IMR-90 (cell line): Measurements from ENCODE around the gene THADA. TPM values are rescaled to one million over a fixed set of nuclear protein-coding genes. Genes with fewer than 3 reads are reported as not detected.

Experiments
- ATAC-seq: fragments of 200-7000 bp; cut with Tn5 transposase; 2 replicates; pipeline ENCODE4 v1.9.1; 2020; ENCODE audit warnings: low read depth, mild to moderate bottlenecking, moderate library complexity
- BruUV-seq: library from RNA; stranded (reverse); fragments of 400-500 nt; replicated peaks from 2 replicates; lab custom pipeline; 2021; lab: Mats Ljungman, UMichigan
- CTCF ChIA-PET: fragments of 300-600 bp; formaldehyde crosslinking; extraction: SDS; loops from one replicate; lab custom pipeline; 2021; ENCODE audit warnings: antibody characterized with exemption; lab: Yijun Ruan, JAX
- POLR2A ChIA-PET: fragments of 300-600 bp; sonication (Branson Sonifier 250); formaldehyde crosslinking; loops from one replicate; lab custom pipeline; 2022; ENCODE audit warnings: antibody characterized with exemption; ENCODE audit not compliant: unreplicated experiment; lab: Charles Lee
- DNase-seq: peaks from one replicate; pipeline ENCODE4 v3.0.0; 2013
- H2AFZ ChIP-seq: replicated peaks from 2 replicates; pipeline ENCODE3; 2013; ENCODE audit warnings: low read length, mild to moderate bottlenecking; ENCODE audit not compliant: poor library complexity
- H2AK5ac ChIP-seq: 2 replicates; pipeline ENCODE4 v1.6.1; 2013; ENCODE audit warnings: low read depth, low read length, inconsistent platforms
- H2AK9ac ChIP-seq: replicated peaks from 2 replicates; pipeline ENCODE3; 2013; ENCODE audit warnings: mild to moderate bottlenecking, low read depth, low read length, moderate library complexity; ENCODE audit not compliant: poor library complexity
- H2BK120ac ChIP-seq: 2 replicates; pipeline ENCODE4 v1.6.1; 2013; ENCODE audit warnings: low read depth, low read length, inconsistent platforms
- H2BK15ac ChIP-seq: 3 replicates; pipeline ENCODE4 v1.6.1; 2013; ENCODE audit warnings: low read depth, low read length, inconsistent platforms
- H2BK20ac ChIP-seq: 2 replicates; pipeline ENCODE4 v1.6.1; 2013; ENCODE audit warnings: low read depth, mild to moderate bottlenecking, inconsistent platforms, low read length, moderate library complexity
- H2BK5ac ChIP-seq: 2 replicates; pipeline ENCODE4 v1.6.1; 2013; ENCODE audit warnings: mild to moderate bottlenecking, low read depth, low read length, inconsistent platforms; ENCODE audit not compliant: poor library complexity, severe bottlenecking
- H3K14ac ChIP-seq: replicated peaks from 2 replicates; pipeline ENCODE4 v1.6.1; 2013; ENCODE audit warnings: low read depth, low read length, inconsistent platforms
- H3K18ac ChIP-seq: 2 replicates; pipeline ENCODE4 v1.6.1; 2013; ENCODE audit warnings: low read depth, low read length, control low read depth
- H3K23ac ChIP-seq: 2 replicates; pipeline ENCODE4 v1.6.1; 2013; ENCODE audit warnings: low read depth, low read length, inconsistent platforms
- H3K27ac ChIP-seq: 2 replicates; pipeline ENCODE4 v1.5.1; 2013; ENCODE audit warnings: mild to moderate bottlenecking, control low read depth, low read length; ENCODE audit not compliant: insufficient read depth
- H3K27me3 ChIP-seq: 2 replicates; pipeline ENCODE4 v1.6.1; 2013; ENCODE audit warnings: low read length; ENCODE audit not compliant: control insufficient read depth, insufficient read depth
- H3K36me3 ChIP-seq: 2 replicates; pipeline ENCODE4 v1.6.1; 2013; ENCODE audit warnings: low read length, mixed read lengths; ENCODE audit not compliant: control insufficient read depth, insufficient read depth
- H3K4ac ChIP-seq: 2 replicates; pipeline ENCODE4 v1.6.1; 2013; ENCODE audit warnings: low read depth, low read length, inconsistent platforms
- H3K4me1 ChIP-seq: 2 replicates; pipeline ENCODE4 v1.6.1; 2013; ENCODE audit warnings: low read length, mixed read lengths; ENCODE audit not compliant: control insufficient read depth, insufficient read depth
- H3K4me2 ChIP-seq: 2 replicates; pipeline ENCODE4 v1.6.1; 2013; ENCODE audit warnings: low read depth, mild to moderate bottlenecking, control low read depth, low read length, moderate library complexity
- H3K4me3 ChIP-seq: 2 replicates; pipeline ENCODE4 v1.5.1; 2013; ENCODE audit warnings: low read depth, mild to moderate bottlenecking, control low read depth, low read length, moderate library complexity; ENCODE audit not compliant: insufficient read depth
- H3K56ac ChIP-seq: 2 replicates; pipeline ENCODE4 v1.6.1; 2013; ENCODE audit warnings: low read length, inconsistent platforms; ENCODE audit not compliant: insufficient read depth; ENCODE audit errors: extremely low read depth
- H3K79me1 ChIP-seq, 2 experiments: 2 replicates each; pipeline ENCODE4 v1.6.1; 2013; ENCODE audit warnings: low read length in 2 of 2, inconsistent platforms in 1 of 2, low read depth in 1 of 2
- H3K9ac ChIP-seq: 2 replicates; pipeline ENCODE4 v1.6.1; 2013; ENCODE audit warnings: low read depth, low read length, control low read depth
- H3K9me1 ChIP-seq: 2 replicates; pipeline ENCODE4 v1.6.1; 2013; ENCODE audit warnings: low read length, inconsistent platforms; ENCODE audit not compliant: insufficient read depth
- H3K9me3 ChIP-seq: 2 replicates; pipeline ENCODE4 v1.6.1; 2013; ENCODE audit warnings: low read length; ENCODE audit not compliant: control insufficient read depth, insufficient read depth
- H4K20me1 ChIP-seq: 2 replicates; pipeline ENCODE4 v1.6.1; 2013; ENCODE audit warnings: low read length, inconsistent platforms; ENCODE audit not compliant: insufficient read depth
- H4K5ac ChIP-seq: 2 replicates; pipeline ENCODE4 v1.6.1; 2013; ENCODE audit warnings: mild to moderate bottlenecking, low read depth, low read length, control low read depth
- H4K8ac ChIP-seq, 2 experiments: 2 replicates each; pipeline ENCODE4 v1.6.1; 2013; ENCODE audit warnings: low read depth in 2 of 2, low read length in 2 of 2, control low read depth in 1 of 2, inconsistent platforms in 1 of 2
- H4K91ac ChIP-seq: 2 replicates; pipeline ENCODE4 v1.6.1; 2013; ENCODE audit warnings: low read depth, low read length, inconsistent platforms; ENCODE audit not compliant: insufficient read depth
- CHD1 ChIP-seq: IDR thresholded peaks from 2 replicates; pipeline ENCODE4 v1.6.1; 2012; ENCODE audit warnings: low read depth, low read length, improper control_type of control experiment
- ELK1 ChIP-seq: fragments of 150-350 bp; IDR thresholded peaks from 2 replicates; pipeline ENCODE4 v1.6.1; 2016; ENCODE audit warnings: low read depth, mild to moderate bottlenecking, low read length, moderate library complexity, borderline replicate concordance
- MAZ ChIP-seq: IDR thresholded peaks from 2 replicates; pipeline ENCODE4 v1.6.1; 2012; ENCODE audit warnings: low read depth, mild to moderate bottlenecking, low read length, improper control_type of control experiment, moderate library complexity, borderline replicate concordance
- MXI1 ChIP-seq: IDR thresholded peaks from 2 replicates; pipeline ENCODE4 v1.6.1; 2012; ENCODE audit warnings: low read depth, mild to moderate bottlenecking, low read length, moderate library complexity, borderline replicate concordance
- NFE2L2 ChIP-seq: fragments of 150-350 bp; IDR thresholded peaks from 2 replicates; pipeline ENCODE4 v1.6.1; 2016; ENCODE audit warnings: low read depth, mild to moderate bottlenecking, low read length
- RAD21 ChIP-seq: IDR thresholded peaks from 2 replicates; pipeline ENCODE4 v1.6.1; 2012; ENCODE audit warnings: low read length, improper control_type of control experiment
- RCOR1 ChIP-seq: IDR thresholded peaks from 2 replicates; pipeline ENCODE4 v1.6.1; 2012; ENCODE audit warnings: mild to moderate bottlenecking, low read length, improper control_type of control experiment; ENCODE audit not compliant: insufficient replicate concordance
- RFX5 ChIP-seq: IDR thresholded peaks from 2 replicates; pipeline ENCODE4 v1.8.0; 2012; ENCODE audit warnings: low read depth, mild to moderate bottlenecking, low read length, moderate library complexity
- SMC3 ChIP-seq: fragments of 150-350 bp; IDR thresholded peaks from 2 replicates; pipeline ENCODE4 v1.6.1; 2016; ENCODE audit warnings: low read depth, mild to moderate bottlenecking, antibody characterized with exemption, low read length, moderate library complexity
- USF2 ChIP-seq: fragments of 150-350 bp; IDR thresholded peaks from 2 replicates; pipeline ENCODE4 v1.6.1; 2017; ENCODE audit warnings: mild to moderate bottlenecking, antibody characterized with exemption, low read length, low read depth
- WGBS, 2 experiments: methylation state at CpG; one replicate each; pipeline versions ENCODE4 v1.1.5 to v1.1.7; 2013; ENCODE audit warnings: missing lambda C conversion rate in 2 of 2; ENCODE audit not compliant: insufficient read length in 1 of 2; ENCODE audit errors: extremely low coverage in 2 of 2; 5-methylcytosine and 5-hydroxymethylcytosine counted together
- dilution Hi-C: fragments of 300-500 bp; cut with HindIII; formaldehyde crosslinking; loops from one replicate; pipeline ENCODE4 v1.14.3; 2018; ENCODE audit warnings: low sequenced_read_pairs; ENCODE audit not compliant: unreplicated experiment
- in situ Hi-C: fragments of 300-500 bp; cut with MboI; formaldehyde crosslinking; loops from 3 replicates; pipeline ENCODE4 v1.14.3; 2019; ENCODE audit warnings: low sequenced_read_pairs, inconsistent platforms, mixed read lengths
- intact Hi-C: fragments of 100-400 bp; cut with micrococcal nuclease; formaldehyde crosslinking; loops from 2 replicates; pipeline ENCODE4 v1.10.0; 2022
- polyA plus RNA-seq, 3 experiments: library from polyadenylated mRNA; depleted of rRNA; stranded (reverse); fragments of >200 nt; gene quantifications; 2 replicates each; pipeline ENCODE4 v1.2.3, GENCODE V29; 2012; ENCODE audit warnings: low replicate concordance in 1 of 3
- total RNA-seq: library from RNA; depleted of rRNA; stranded (reverse); fragments of >200 nt; gene quantifications from 2 replicates; pipeline ENCODE4 v1.2.3, GENCODE V29; 2012

THADA gene
- total and polyA plus RNA-seq, 2 of the 4 experiments (the other 2 are of a cell fraction): 10.5 to 21.3 TPM

- no peak overlapping the region for H4K91ac ChIP-seq
- H3K4me2 ChIP-seq: no peak overlapping the region
- H3K79me1 ChIP-seq: no peaks in the 10 kb centered on the region
- no peak overlapping the region for H2BK15ac ChIP-seq
- ChIA-PET CTCF (interaction anchor here (0.7 kb wide), 1 partner anchor 86 kb away, joined by 5 read pairs; no protein-coding TSS in a partner anchor), POLR2A (no interaction called here)
- peaks cover 3% of the 10 kb centered on the region for H3K36me3 ChIP-seq
- H3K4me3 ChIP-seq: no peak overlapping the region
- intact Hi-C loops: no loop called here
- DNase-seq (peak; percentile 29), ATAC-seq (peak; percentile 27; the same call in 1 of the 2 replicates)
- BruUV-seq: no TSS peak
- H4K8ac ChIP-seq: no peak overlapping the region
- TF ChIP-seq CHD1 (no peak), MXI1 (no peak), USF2 (no peak), RAD21 (no peak), SMC3 (no peak), RFX5 (no peak), RCOR1 (no peak), NFE2L2 (no peak), ELK1 (no peak), MAZ (no peak)
- H3K9ac ChIP-seq: no peak overlapping the region
- dilution Hi-C loops: no loop called here
- no peak overlapping the region for H3K4ac ChIP-seq
- H4K20me1 ChIP-seq: no peaks in the 10 kb centered on the region
- H4K5ac ChIP-seq: no peak overlapping the region
- no peak overlapping the region for H3K27ac ChIP-seq
- no peak overlapping the region for H2AK5ac ChIP-seq
- no peak overlapping the region for H2BK20ac ChIP-seq
- H3K27me3 ChIP-seq: no peaks in the 10 kb centered on the region
- no peak overlapping the region for H2BK5ac ChIP-seq
- H3K18ac ChIP-seq: no peak overlapping the region
- H3K14ac ChIP-seq: no peak overlapping the region
- 0 out of 2 replicates have a peak, but pooled peaks cover 3% of the 10 kb centered on the region for H3K9me1 ChIP-seq
- 0 out of 2 replicates have a peak overlapping the region, but pooled peaks have one; percentile 0 for H3K23ac ChIP-seq
- no peak overlapping the region for H2AK9ac ChIP-seq
- in situ Hi-C loops: no loop called here
- H2AFZ ChIP-seq: no peak overlapping the region
- H2BK120ac ChIP-seq: no peak overlapping the region
- H3K9me3 ChIP-seq: no peaks in the 10 kb centered on the region
- no peak overlapping the region for H3K56ac ChIP-seq
- peaks cover 7% of the 10 kb centered on the region; the same call in 1 of the 2 replicates for H3K4me1 ChIP-seq
- no CpG with 5 or more reads among the region's 1 CpG for WGBS, 2 experiments
Observed at GRCh38 chr2:43262239-43262638, 333.6 kb downstream of the THADA start.
